Measurements from ENCODE around the gene SEMG2. TPM values are rescaled to one million over a fixed set of nuclear protein-coding genes. Genes with fewer than 3 reads are reported as not detected.

Gene SEMG2
- total and polyA plus RNA-seq, 10 of the 15 experiments (the other 5 are each of a cell fraction or from before 2014, with no cell fraction given) = not detected

DNA sequence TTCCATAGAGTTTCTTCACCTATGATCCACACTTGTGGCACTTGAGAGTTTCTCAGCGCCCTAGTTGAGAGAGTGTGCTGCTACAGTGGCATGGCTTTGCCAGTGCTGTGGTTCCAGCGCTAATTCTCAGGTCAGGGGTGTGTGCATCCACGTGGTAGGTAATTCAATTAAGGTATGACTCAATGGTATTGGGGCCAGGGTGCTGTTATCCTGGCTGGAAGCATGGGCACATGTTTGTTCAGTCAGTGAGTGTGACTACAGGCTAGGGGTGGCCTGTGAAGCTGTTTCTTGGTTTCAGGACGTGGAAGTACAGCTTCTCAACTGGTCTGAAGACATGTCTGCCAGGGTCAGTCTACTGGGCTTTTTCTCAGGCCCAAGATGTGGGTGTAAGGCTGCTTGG lies 3.0 kb upstream of the SEMG2 start (continued):
- TF ChIP-seq ZNF384 (IDR thresholded peaks at IDR 0.05; ENCODE audit: borderline replicate concordance, low read depth, low read length) (no peak), CEBPB (IDR thresholded peaks at IDR 0.05; ENCODE audit: borderline replicate concordance in 1 of 2, low read depth in 2 of 2, low read length in 2 of 2) (no peak), RFX5 (IDR thresholded peaks at IDR 0.05; ENCODE audit: low read depth, low read length) (no peak), CBFB (IDR thresholded peaks at IDR 0.05; ENCODE audit: low read depth) (no peak)
- TF ChIP-seq, protein P1, sequence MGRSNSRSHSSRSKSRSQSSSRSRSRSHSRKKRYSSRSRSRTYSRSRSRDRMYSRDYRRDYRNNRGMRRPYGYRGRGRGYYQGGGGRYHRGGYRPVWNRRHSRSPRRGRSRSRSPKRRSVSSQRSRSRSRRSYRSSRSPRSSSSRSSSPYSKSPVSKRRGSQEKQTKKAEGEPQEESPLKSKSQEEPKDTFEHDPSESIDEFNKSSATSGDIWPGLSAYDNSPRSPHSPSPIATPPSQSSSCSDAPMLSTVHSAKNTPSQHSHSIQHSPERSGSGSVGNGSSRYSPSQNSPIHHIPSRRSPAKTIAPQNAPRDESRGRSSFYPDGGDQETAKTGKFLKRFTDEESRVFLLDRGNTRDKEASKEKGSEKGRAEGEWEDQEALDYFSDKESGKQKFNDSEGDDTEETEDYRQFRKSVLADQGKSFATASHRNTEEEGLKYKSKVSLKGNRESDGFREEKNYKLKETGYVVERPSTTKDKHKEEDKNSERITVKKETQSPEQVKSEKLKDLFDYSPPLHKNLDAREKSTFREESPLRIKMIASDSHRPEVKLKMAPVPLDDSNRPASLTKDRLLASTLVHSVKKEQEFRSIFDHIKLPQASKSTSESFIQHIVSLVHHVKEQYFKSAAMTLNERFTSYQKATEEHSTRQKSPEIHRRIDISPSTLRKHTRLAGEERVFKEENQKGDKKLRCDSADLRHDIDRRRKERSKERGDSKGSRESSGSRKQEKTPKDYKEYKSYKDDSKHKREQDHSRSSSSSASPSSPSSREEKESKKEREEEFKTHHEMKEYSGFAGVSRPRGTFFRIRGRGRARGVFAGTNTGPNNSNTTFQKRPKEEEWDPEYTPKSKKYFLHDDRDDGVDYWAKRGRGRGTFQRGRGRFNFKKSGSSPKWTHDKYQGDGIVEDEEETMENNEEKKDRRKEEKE (IDR thresholded peaks at IDR 0.05) = no peak
- TF ChIP-seq, protein P2, sequence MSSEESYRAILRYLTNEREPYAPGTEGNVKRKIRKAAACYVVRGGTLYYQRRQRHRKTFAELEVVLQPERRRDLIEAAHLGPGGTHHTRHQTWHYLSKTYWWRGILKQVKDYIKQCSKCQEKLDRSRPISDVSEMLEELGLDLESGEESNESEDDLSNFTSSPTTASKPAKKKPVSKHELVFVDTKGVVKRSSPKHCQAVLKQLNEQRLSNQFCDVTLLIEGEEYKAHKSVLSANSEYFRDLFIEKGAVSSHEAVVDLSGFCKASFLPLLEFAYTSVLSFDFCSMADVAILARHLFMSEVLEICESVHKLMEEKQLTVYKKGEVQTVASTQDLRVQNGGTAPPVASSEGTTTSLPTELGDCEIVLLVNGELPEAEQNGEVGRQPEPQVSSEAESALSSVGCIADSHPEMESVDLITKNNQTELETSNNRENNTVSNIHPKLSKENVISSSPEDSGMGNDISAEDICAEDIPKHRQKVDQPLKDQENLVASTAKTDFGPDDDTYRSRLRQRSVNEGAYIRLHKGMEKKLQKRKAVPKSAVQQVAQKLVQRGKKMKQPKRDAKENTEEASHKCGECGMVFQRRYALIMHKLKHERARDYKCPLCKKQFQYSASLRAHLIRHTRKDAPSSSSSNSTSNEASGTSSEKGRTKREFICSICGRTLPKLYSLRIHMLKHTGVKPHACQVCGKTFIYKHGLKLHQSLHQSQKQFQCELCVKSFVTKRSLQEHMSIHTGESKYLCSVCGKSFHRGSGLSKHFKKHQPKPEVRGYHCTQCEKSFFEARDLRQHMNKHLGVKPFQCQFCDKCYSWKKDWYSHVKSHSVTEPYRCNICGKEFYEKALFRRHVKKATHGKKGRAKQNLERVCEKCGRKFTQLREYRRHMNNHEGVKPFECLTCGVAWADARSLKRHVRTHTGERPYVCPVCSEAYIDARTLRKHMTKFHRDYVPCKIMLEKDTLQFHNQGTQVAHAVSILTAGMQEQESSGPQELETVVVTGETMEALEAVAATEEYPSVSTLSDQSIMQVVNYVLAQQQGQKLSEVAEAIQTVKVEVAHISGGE (CRISPR knock-in tag; IDR thresholded peaks at IDR 0.05) = no peak
- TF ChIP-seq, protein P3, sequence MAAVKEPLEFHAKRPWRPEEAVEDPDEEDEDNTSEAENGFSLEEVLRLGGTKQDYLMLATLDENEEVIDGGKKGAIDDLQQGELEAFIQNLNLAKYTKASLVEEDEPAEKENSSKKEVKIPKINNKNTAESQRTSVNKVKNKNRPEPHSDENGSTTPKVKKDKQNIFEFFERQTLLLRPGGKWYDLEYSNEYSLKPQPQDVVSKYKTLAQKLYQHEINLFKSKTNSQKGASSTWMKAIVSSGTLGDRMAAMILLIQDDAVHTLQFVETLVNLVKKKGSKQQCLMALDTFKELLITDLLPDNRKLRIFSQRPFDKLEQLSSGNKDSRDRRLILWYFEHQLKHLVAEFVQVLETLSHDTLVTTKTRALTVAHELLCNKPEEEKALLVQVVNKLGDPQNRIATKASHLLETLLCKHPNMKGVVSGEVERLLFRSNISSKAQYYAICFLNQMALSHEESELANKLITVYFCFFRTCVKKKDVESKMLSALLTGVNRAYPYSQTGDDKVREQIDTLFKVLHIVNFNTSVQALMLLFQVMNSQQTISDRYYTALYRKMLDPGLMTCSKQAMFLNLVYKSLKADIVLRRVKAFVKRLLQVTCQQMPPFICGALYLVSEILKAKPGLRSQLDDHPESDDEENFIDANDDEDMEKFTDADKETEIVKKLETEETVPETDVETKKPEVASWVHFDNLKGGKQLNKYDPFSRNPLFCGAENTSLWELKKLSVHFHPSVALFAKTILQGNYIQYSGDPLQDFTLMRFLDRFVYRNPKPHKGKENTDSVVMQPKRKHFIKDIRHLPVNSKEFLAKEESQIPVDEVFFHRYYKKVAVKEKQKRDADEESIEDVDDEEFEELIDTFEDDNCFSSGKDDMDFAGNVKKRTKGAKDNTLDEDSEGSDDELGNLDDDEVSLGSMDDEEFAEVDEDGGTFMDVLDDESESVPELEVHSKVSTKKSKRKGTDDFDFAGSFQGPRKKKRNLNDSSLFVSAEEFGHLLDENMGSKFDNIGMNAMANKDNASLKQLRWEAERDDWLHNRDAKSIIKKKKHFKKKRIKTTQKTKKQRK (IDR thresholded peaks at IDR 0.05; ENCODE audit: low read depth, low read length) = no peak

Data from GM12878 (cell line).